ENCODE data around the gene ATP6V1F. TPM values are rescaled to one million over a fixed set of nuclear protein-coding genes. Genes with fewer than 3 reads are reported as not detected.

Gene ATP6V1F
- total RNA-seq, 1 donor = 110 TPM

DNA sequence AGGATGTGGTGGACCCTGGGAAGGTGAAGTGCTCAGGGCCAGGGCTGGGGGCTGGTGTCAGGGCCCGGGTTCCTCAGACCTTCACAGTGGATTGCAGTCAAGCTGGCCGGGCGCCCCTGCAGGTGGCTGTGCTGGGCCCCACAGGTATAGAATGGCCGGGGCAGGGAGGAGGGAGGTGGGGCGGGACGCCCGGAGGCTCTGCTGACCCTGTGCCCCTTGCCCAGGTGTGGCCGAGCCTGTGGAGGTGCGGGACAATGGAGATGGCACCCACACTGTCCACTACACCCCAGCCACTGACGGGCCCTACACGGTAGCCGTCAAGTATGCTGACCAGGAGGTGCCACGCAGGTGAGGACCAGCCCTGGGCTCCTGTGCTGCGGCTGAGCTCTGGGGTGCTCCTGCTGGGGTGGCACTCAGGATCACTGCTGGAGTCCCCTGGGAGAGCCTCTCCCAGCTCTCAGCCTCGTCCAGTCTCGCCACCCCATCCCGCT is 14.9 kb upstream of the ATP6V1F start:
- DNase-seq (ENCODE audit: low read depth in 2 of 3, low spot score in 2 of 3) = no peak

DNA sequence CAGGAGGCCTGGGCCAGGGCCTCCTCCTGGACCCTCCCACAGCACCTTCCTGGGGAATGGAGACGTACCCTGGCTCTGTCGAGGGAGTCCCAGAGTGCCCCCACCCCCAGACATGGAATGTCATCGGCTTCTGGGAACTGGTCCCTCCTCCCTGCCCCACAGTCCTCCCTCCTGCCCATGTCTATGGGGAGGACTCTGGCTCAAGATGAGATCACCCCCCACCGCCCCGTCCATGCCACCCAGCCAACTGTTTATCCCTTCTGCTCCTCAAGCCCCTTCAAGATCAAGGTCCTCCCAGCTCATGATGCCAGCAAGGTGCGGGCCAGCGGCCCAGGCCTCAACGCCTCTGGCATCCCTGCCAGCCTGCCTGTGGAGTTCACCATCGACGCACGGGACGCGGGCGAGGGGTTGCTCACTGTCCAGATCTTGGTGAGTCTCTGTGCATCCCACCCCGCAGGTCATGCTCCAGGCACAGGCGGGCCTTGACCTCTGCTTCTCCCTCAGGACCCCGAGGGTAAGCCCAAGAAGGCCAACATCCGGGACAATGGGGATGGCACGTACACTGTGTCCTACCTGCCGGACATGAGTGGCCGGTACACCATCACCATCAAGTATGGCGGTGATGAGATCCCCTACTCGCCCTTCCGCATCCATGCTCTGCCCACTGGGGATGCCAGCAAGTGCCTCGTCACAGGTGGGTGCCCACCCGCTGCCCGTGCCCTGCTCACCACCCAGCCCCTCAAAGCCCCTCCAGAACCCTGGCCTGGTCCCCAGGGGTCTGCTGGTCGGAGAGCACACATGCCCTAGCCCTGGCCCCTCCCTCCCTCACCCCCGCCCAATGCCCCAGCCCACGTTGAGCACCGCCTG is 14.1 kb upstream of the ATP6V1F start:
- no peak for DNase-seq (ENCODE audit: low read depth in 2 of 3, low spot score in 2 of 3)

DNA sequence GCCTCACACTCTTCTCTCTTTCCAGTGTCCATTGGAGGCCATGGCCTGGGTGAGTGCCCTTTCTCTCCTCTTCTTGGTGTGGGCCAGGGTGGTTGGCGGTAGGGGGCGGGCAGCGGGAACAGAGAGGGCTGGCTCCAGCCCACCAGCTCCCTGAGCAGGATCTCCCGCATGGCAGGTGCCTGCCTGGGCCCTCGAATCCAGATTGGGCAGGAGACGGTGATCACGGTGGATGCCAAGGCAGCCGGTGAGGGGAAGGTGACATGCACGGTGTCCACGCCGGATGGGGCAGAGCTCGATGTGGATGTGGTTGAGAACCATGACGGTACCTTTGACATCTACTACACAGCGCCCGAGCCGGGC is 13.5 kb upstream of the ATP6V1F start:
- no peak for DNase-seq (ENCODE audit: low read depth in 2 of 3, low spot score in 2 of 3)

DNA sequence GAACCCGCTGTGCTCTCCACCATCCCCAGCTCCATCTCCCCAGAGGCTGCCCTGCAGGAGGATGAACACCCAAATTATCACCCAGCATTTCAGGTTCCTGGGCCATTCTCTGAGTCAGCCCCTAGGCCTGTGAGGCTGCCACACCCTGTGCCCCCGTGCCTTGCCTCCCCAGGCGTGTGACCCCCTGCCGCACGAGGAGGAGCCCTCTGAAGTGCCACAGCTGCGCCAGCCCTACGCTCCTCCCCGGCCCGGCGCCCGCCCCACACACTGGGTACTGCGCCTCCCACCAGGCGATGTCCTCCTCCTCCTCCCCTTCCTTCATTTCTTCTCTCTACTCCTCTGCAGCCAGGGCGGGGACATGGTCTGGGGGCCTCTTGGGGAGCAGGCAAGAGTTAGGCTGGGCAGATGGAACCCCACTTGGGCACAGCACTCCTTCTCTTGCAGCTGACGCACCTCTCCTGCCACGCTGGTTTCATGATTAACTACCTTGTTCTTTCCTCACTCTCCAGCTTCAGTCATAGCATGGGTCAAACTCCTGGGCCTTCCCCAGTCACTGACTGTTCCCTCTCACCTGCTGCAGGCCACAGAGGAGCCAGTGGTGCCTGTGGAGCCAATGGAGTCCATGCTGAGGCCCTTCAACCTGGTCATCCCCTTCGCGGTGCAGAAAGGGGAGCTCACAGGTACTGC is 12.7 kb upstream of the ATP6V1F start:
- DNase-seq (ENCODE audit: low read depth in 2 of 3, low spot score in 2 of 3) = no peak

DNA sequence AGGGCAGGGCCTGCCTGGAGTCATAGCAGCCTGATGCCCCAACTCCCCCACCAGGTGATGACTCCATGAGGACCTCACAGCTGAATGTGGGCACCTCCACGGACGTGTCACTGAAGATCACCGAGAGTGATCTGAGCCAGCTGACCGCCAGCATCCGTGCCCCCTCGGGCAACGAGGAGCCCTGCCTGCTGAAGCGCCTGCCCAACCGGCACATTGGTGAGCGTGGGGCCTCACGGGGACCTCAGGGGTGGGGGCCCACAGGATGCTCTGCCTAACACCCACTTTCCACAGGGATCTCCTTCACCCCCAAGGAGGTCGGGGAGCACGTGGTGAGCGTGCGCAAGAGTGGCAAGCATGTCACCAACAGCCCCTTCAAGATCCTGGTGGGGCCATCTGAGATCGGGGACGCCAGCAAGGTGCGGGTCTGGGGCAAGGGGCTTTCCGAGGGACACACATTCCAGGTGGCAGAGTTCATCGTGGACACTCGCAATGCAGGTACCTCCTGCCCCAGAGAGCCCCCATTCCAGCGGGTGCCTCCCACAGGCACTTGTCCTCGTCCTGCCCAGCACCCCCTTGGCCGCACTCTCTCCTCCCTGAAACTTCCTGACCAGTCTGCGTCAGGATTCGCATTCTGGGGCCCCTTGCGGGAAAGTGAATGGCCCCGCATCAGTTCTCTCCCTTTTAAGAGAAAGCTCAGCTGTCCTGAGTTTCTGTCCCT is 10.0 kb upstream of the ATP6V1F start:
- DNase-seq (ENCODE audit: low read depth in 2 of 3, low spot score in 2 of 3) = no peak

DNA sequence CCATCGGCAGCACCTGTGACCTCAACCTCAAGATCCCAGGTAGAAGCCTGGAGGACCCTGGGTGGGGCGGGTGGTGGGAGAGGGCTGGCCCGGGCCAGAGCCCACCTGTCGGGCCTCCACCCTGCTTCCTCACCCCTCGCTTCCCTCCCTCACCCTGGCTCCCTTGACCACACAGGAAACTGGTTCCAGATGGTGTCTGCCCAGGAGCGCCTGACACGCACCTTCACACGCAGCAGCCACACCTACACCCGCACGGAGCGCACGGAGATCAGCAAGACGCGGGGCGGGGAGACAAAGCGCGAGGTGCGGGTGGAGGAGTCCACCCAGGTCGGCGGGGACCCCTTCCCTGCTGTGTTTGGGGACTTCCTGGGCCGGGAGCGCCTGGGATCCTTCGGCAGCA is 8.9 kb upstream of the ATP6V1F start:
- DNase-seq (ENCODE audit: low read depth in 2 of 3, low spot score in 2 of 3) = peak in 1 of 3 donors; percentile 27

DNA sequence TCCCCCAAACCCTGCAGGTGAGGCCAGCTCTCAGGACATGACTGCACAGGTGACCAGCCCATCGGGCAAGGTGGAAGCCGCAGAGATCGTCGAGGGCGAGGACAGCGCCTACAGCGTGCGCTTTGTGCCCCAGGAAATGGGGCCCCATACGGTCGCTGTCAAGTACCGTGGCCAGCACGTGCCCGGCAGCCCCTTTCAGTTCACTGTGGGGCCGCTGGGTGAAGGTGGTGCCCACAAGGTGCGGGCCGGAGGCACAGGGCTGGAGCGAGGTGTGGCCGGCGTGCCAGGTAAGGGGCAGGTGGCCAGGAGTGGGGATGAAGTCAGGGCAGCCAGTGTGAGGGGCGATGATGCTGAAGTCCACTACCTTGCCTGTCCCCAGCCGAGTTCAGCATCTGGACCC is 8.3 kb upstream of the ATP6V1F start:
- no peak for DNase-seq (ENCODE audit: low read depth in 2 of 3, low spot score in 2 of 3)

DNA sequence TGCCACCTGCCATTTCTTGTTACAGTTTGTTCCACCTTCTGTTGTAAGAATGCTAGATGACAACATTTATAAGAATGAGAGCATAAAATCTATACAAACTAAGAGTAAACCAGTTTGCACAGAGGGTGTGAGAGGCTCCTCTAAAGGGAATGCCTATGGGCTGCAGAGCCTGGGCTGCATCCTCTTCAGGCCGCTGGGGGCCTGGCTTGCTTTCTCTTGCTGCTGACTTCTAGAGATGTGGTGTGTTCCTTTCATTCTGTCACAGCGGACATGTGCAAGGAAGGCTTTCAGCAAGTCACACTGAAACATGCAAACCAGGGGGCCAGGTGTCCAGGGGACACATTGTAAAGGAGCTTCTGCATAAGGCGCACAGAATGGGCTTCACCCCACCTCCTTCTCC is 7.1 kb upstream of the ATP6V1F start:
- no peak for DNase-seq (ENCODE audit: low read depth in 2 of 3, low spot score in 2 of 3)

DNA sequence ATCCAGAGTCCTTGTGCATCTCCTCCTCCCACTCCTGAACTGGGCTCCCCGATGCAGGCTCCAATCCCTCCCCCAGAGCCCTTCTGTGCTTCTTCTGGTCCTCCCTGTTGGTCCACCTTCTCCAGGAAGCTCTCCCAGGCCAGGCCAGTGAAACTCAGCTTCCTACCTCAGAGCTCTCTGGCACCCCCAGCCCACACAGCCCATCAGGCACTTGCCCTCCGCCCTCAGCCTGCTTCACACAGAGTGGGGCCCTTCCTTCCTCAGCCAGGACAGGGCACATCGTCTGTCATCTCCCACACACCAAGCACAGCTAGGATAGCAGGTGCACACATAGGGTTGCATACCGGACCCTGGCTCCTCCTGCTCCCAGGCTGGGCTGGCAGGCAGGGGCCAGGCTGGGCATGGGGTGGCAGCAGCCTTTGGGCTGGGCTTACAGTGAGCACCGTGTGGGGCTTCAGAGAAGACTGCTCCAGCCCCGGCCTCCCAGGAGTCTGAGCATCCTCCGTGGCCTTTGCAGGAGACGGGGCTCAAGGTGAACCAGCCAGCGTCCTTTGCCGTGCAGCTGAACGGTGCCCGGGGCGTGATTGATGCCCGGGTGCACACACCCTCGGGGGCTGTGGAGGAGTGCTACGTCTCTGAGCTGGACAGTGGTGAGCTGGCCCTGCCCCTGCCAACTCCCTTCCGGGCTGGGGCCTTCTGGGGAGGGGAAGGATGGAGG is 6.5 kb upstream of the ATP6V1F start:
- DNase-seq (ENCODE audit: low read depth in 2 of 3, low spot score in 2 of 3) = no peak

DNA sequence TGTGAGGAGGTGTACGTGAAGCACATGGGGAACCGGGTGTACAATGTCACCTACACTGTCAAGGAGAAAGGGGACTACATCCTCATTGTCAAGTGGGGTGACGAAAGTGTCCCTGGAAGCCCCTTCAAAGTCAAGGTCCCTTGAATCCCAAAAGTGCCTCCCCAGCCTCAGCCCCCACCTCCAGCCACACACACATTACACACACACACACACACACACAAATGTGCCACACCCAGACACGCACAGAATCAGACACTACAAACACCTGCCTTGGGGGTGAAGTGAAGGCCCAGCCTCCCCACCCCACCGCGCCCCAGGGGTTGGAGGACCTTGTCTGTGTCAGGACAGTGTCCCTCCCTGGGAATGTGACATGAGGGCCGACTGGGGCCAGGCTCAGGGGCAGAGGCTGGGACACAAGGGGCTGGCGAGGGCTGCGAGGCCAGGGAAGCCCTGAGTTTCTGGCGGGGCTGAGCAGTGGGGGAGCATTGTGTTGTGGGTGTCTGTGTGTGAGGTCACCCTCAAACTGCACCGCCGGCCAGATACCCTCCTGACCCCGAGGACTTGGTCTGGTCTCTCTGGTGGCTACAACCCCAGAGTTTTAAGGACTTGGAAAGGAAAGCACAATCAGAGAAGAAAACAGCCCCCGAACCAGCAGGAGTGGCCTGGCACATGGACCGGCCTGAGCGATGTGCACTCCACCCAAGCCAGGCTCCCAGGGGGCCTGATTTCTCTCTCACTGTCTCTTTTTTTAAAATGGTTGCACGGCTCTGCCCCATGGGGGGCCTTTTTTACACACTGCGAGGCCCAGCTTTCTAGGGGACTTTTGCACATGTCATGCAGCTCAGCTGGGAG is 4.0 kb upstream of the ATP6V1F start:
- DNase-seq (ENCODE audit: low read depth in 2 of 3, low spot score in 2 of 3) = no peak

DNA sequence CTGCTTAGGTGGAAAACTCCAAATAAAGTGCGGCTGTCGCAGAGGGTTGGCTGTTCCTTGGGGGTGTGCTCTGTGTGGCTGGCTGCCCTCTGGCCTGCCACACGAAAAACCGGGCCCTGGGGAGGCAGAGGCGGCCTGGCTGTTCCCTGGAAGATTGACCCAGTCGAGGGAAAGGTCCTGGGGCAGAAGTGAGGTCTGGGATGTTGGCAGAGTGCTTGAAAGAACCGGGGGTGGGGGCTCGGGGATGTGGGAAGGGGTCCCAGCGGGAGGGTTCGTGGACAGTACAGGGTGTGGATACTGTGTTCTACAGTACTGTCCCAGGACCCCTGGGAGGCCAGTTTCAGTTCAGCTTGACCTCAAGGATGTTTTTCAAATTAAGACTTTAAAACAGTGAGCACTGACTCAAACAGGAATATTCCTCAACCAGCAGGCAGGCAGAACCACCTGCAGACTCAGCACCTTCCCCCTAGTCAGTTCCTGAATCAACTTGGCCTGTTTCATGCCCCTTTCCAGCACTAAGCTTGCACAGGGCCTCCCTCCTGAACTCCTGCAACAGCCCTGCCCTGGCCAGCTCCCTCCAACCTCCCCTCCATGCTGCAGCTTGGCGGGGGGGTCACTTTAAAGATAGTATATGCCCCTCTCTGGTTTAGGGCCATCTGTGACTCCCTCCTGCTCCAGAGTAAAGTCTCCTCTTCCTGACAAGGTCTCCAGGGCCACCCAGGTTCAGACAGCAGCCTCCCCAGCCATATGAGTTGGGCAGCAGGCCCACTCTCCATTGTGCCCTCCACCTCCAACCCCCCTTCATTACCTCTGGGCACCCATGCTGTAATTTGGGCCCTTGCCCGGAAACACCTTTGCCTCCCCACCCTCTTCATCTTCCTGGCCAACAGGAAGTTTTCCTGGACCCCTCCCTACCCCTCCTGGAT is 3.2 kb upstream of the ATP6V1F start:
- no peak for DNase-seq (ENCODE audit: low read depth in 2 of 3, low spot score in 2 of 3)

DNA sequence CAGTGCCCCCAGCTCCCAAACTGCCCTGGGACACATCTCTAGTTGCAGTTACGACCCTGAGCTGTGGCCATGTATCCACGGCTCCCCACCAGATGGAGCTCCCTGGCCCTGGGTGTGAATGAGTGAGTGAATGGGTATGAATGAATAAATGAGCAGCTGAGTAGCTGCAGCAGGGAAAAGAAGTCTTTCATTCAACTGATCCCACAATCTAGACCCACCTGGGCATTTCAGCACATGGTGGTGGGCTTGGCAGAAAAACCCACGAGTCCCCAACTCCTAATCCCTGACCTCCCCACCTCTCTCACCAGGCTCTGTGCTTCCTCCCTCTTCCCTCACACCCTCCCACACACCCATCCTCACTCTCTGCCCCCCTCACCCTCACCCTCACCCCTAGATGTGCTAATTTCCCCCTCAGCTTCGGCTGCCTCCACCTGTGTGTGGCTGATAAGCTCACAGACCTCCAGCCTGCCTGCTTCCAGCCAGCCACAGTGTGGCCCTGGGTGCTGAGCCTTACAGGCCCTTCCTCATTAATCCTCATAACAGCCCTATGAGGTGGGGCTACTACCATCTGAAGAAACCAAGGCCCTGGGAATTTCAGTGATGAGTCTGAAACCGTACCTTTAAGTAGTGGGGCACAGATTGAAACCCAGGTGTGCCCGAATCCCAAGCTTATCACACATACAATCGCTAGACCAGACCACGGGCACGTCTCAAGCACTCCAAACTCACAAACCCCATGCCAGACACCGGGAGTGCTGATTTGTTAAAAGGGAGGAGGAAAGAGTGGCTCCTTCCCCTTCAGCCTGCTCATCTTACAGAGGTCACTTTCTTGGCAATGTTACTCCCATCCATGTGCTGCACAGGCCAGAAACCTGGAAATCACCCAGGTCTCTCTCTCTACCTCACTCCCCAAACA is 2.2 kb upstream of the ATP6V1F start:
- peak in 2 of 3 donors; percentile 73 to 85 for DNase-seq (ENCODE audit: low read depth in 2 of 3, low spot score in 2 of 3)

DNA sequence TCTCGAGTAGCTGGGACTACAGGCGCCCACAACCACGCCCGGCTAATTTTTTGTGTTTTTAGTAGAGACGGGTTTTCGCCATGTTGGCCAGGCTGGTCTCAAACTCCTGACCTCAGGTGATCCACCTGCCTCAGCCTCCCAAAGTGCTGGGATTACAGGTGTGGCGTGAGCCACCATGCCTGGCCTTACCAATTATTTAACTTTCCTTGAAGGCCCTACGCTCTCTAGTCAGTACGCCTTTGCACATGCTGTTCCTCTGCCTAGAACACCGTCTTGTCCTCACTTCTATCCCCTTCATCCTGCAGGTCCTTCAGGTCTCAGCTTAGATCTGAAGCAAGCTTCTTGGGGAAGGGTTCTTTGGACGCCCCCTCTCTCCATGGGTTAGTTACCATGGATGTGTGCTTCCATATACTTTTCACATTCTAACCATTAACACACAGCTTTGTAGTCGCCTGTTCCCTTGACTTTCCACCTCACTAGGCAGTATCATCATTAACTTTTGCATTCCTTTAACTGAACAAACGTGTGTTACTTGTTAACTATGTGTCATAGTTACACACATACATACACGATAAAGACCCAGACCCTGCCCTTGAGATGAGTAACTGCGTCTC is 592 bp upstream of the ATP6V1F start:
- no peak for DNase-seq (ENCODE audit: low read depth in 2 of 3, low spot score in 2 of 3)

DNA sequence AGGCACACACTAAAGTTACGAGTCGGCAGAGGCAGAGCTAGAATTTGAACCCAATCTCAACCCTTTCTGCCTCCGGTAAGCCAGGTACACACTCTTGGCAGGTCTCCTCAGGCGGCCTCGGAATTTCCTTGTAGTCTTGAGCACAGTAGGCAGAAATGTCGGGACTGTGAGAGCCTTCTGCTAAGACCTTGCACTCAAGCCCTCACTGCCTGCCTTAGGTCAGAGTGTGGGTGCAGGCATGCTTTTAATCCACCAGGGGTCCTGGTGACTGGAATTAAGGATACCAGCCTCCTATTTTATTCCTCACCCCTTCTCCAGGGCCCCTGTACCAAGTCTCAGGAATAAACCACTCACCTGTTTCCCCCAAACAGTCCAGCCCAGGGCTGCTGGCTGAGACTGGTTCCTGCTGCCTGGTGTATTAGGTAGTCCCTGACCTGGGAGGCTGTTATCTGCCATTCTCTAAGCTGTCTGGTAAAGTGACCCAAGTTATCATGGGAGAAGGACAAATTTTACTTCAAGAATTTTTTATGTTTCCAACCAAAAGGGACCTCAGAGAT is 855 bp downstream of the ATP6V1F start:
- peak in 2 of 3 donors; percentile 51 to 71 for DNase-seq (ENCODE audit: low read depth in 2 of 3, low spot score in 2 of 3)

DNA sequence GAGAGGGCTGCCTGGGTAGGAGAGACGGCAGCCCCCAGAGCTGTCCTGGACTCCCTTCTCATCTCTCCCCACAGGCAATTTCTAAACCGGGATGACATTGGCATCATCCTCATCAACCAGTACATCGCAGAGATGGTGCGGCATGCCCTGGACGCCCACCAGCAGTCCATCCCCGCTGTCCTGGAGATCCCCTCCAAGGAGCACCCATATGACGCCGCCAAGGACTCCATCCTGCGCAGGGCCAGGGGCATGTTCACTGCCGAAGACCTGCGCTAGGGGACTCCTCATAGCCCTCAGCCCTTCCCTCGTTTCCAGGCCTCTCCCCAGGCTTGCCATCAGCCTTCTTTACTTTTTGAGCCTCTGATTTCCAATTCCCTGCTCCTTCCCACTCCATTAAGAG is 2.6 kb downstream of the ATP6V1F start:
- DNase-seq (ENCODE audit: low read depth in 2 of 3, low spot score in 2 of 3) = no peak

DNA sequence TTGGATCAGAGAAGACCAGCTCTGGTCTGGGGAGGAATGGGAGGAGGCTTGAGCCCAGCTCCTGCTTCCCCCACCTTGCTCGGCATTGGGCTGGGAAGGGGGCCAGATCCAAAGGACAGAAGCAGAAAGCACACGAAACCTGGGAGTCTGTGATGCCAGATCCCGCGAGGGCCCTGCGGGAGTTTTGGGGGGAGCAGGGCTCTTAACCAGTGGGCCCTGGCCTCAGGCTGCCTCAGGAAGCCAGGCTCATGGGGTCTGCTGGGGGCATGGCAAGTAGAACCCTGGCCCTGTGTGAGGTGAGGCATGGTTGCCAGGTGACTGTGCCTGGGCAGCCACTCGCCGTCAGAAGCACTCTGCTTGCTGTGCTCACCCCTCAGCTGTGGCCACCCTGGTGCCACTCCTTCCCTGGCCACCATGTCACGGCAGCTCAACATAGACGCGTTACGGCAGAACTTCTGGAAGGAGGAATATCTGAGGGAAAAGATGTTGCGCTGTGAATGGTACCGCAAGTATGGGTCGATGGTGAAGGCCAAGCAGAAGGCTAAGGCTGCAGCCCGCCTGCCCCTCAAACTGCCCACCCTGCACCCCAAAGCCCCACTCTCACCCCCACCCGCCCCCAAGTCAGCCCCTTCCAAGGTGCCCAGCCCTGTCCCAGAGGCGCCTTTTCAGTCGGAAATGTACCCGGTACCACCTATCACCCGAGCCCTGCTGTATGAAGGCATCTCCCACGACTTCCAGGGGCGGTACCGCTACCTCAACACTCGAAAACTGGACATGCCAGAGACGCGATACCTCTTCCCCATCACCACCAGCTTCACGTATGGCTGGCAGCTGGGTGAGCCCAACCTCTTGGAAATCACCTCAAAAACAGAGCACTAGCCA is 3.6 kb downstream of the ATP6V1F start:
- no peak for DNase-seq (ENCODE audit: low read depth in 2 of 3, low spot score in 2 of 3)

Measured in hematopoietic multipotent progenitor cell (in vitro differentiated cells).